Raji (cell line): ENCODE results near the gene FAN1.

Experiments used
- POLR2A ChIP-seq: IDR thresholded peaks from 2 replicates; pipeline ENCODE4 v1.6.1; 2011; ENCODE audit warnings: low read depth, low read length, control low read depth; ENCODE audit not compliant: insufficient read depth

Gene FAN1

DNA sequence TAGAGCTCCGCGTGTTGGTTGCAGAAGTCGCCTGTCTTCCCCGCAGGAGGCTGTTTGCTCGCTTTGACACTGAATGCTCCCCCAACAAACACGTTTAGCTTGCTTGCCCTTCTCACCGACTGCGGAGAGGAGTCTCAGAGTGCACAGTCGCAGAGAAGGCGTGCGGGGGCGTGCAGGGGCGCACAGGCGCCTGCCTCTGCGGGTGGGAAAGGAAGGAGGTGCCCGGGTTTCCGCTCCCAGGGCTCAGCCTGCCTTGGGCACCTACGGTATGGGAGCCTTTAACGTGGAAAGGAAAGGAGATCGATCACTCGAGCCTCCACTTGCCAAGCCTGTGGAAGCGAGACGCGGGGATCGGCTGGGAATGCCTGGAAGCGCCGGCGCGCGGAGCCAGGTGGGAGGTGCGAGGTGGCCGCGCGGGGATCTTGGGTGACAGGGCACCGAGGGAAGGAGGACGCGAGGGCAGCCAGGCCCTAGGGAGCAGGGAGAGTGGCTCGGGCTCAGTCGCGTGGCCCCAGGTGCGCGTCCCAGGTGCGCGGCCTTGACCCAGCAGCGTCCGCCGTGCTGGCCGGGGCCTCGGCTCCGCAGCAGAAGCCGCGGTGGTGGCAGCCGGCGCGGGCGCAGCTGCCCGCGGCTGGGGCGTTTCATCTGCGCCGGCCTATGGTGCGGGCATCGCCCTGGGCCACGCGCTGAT lies at the start of gene FAN1:
FAN1 (plus strand) TSS at position 419 of the 691 bp plus-strand sequence. CDS start 749 bp downstream, outside the sequence.
- no peak for TF ChIP-seq POLR2A

DNA sequence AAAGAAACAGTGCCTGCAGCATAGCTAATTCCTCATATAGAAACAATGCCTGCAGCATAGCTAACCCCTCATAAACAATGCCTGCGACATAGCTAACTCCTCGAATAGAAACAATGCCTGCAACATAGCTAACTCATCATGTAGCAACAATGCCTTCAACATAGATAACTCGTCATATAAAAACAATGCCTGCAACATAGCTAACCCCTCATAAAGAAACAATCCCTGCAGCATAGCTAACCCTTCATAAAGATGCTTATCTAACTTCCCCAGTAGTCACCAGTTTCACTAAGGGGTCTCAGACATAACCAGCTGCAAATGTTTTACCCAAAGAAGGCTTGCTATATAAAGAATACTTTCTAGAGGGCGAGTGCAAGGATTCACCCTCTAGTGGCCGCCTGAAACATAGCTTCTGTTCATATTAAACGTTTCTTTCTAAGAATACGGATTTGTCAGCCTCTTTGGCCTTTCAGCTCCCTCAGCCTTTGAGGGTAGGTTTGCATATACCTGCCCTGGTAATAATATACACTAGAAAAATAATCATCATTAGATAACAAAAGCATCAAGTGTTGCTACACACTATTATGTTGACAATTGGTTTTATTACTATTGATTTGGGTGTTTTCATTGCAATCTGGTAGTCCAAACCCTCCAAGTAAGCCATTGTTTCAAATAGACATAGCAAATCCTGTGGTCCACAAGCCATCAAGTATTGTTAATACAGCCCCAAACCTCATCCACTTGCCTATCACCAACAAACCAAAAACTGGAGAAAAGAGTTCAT lies 44.4 kb upstream of the FAN1 start:
- TF ChIP-seq POLR2A, result no peak

DNA sequence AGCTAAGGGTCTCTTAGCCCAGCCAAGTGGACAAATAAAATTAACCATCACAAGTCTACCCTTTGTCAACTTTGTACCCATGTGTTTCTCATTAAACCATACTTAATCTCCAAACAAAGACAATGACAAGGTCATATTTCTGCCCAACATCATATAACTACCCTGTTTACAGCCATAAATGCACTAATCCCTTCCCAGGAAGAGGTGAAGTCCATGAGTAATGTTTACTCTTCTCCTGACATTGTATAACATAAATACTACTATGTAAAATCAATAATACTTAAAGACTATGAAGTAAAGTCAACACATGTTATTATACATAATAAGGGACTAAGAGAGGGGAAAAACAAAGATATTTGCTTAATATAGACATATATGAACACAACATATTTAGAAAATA lies 38.5 kb upstream of the FAN1 start:
- TF ChIP-seq POLR2A, result no peak

DNA sequence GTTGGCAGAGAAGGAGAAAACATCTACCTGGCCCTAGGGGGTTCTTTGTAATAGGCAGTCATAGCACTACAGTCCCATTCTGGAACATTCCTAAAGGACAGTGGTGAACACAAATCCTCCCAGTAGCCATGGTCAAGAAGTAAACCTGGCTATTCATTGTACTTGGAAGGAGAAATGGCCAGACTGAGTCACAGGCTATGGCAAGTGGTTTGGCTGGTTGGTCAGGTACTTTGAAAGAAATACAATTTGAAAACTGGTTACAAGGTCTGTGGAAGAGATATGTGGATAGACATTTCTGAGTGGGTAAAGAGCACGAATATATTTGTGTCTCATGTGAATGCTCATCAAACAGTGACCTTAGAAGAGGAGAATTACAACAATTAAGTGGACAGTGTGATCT lies 33.0 kb upstream of the FAN1 start:
- TF ChIP-seq POLR2A, result no peak

DNA sequence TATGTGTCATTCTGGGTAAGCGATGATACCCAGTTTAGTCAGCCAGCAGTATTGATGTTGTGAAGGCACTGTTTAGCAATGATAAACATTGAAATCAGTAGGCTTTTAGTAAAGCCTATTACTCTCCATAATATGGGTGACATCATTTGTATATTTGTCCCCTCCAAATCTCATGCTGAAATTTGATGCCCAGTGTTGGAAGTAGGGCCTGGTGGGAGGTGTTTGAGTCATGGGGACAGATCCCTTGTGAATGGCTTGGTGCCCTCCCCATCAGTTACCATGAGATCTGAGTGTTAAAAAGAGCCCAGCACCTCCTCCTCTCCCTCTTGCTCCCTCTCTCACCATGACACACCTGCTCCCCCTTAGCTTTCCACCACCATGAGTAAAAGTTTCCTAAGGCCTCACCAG lies 31.4 kb upstream of the FAN1 start:
- no peak for TF ChIP-seq POLR2A

DNA sequence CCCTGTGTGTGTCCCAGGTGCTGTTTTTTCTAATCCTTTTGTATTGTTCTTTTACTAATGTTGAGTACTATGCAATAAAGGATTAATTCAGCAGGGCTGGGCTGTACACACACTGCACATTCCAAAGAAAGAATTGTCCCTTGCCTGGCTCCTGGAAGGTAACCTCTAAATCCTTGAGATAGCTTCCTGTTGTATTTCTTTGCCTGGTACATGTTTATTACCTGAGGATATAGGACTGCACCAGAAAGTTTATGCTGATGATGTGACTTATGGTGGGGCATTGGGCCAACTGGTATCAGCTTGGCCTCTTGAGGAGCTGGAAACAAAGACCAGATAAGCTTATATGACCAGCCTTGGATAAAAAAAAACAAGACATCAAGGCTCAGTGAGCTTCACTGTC lies 26.6 kb upstream of the FAN1 start:
- TF ChIP-seq POLR2A, result no peak

DNA sequence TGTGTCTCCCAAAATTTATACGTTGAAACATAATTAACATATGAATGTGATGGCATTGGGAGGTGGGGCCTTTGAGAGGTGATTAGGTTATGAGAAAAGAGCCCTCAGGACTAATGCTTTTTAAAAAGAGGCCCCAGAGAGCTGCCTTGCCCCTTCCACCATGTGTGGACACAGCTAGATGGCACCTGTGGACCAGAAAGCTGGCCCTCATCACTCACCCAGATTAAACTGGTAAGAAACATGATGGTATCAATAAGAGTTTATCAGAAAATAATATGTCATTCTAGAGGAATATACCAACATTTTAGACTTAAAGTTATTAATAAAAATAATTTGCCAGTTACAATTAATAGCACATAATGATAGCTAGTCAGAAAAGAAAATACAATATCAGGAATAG lies 25.2 kb upstream of the FAN1 start:
- TF ChIP-seq POLR2A, result no peak

DNA sequence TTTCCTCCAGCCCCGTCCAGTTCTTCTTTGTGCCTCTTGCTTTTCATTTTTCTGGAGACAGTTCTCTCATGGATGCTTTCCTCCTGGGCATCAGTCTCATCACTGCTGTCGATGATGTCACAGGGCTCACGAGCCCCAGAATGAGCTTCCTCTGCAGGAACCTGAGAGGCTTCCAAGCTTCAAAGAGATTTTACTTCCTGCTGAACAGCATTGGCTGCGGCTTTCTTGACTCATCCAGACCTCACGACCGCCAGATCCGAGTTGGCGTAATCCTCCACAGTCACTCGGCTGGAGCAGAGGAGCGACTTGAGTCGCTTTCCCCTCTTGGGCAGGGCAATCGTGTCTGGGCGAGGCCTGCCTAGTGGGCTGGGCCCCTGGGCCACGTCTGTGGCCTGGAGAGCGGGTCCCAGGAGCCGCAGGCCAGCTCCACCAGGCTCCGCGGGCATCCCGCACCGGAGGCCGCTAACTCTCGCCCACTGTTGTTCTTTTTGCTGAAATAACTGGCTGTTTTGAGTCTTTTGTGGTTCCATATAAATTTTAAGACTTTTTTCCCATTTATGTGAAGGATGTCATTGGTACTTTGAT lies 20.8 kb upstream of the FAN1 start:
- no peak for TF ChIP-seq POLR2A

DNA sequence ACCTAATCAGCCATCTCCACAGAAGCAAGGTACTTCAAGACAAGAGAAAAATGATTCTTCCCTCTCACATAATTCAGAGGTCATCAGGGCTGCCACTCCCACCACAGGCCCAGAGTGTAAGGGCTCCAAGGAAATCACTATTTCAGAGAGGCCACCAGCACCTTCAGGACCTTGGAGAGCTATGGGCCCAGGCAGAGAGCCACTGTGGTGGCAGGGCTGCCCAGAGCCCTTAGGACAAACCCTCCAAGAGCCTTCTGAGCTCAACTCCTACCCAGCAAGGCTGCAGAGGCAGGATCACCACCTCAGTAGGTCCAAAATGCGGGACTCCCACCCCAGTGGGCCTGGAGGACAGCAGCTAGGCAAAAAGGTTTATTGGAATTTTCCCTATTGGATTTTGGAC lies 17.9 kb upstream of the FAN1 start:
- no peak for TF ChIP-seq POLR2A

DNA sequence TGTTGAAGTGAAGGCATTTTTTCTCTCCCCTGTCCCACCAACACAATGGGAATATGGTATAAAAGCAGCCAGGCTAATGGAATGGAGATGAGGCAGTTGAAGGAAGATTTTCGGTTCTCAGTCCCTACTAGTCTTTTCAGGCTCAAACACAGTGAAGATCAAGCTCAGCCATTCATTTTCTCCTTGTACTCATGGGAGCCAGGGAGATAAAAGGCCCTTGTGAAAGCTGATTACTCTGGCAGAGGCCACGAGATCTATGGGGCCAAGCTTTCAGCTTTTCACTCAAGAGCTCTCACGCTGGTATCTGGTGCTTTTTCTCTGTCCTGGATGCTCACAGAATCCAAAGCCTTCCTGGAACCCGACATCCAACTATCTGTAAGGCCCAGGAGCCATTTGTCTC lies 14.5 kb upstream of the FAN1 start:
- no peak for TF ChIP-seq POLR2A

DNA sequence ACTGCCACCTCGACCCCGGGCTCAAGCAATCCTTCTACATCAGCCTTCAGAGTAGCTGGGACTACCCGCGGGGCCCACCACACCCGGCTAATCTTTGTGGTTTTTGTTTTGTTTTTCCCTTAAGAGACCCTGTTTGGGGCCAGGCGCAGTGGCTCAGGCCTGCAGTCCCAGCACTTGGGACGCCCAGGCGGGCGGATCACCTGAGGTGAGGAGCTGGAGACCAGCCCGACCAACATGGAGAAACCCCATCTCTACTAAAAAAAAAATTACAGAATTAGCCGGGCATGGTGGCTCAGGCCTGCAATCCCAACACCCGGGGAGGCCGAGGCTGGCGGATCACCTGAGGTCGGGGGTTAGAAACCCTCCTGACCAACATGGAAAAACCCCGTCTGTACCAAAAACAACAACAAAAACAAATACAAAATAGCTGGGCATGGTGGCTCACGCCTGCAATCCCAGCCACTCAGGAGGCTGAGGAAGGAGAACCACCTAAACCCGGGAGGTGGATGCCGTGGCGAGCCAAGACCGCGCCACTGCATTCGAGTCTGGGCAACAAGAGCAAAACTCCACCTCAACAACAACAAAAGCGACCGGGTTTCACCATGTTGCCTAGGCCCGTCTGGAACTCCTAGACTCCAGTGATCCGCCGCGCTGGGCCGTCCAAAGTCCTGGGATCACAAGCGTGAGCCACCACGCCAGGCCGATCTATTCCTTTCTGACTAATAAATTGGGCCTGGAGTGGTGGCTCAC lies 8.1 kb upstream of the FAN1 start:
- no peak for TF ChIP-seq POLR2A

DNA sequence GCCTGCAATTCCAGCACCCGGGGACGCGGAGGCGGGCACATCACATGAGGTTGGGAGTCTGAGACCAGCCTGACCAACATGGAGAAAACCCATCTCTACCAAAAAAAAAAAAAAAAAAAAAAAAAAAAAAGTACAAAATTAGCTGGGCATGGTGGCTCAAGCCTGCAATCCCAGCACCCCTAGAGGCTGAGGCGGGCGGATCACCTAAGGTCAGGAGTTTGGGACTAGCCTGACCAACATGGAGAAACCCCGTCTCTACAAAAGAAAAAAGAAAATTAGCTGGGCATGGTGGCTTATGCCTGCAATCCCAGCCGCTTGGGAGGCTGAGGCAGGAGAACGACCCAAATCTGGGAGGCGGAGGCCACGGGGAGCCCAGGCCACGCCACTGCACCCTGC lies 7.5 kb upstream of the FAN1 start:
- TF ChIP-seq POLR2A, result no peak

DNA sequence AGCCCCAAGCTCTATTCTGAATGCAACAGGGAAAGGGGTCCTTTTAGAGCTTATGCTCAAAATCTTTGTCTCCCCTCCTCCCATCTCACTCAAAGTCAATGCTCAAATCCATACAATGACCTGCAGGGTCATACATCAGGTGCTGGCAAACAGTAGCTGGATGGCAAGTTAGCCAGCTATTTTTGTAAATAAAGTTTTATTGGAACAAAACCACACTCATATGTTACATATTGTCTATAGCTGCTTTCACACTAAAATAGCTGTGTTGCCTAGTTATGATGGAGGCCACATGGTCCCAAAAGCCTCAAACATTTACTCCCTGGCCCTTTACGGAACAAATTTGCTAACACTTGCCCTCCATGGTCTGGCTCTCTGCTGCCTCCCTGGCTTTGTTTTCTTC lies 1.8 kb upstream of the FAN1 start:
- no peak for TF ChIP-seq POLR2A

DNA sequence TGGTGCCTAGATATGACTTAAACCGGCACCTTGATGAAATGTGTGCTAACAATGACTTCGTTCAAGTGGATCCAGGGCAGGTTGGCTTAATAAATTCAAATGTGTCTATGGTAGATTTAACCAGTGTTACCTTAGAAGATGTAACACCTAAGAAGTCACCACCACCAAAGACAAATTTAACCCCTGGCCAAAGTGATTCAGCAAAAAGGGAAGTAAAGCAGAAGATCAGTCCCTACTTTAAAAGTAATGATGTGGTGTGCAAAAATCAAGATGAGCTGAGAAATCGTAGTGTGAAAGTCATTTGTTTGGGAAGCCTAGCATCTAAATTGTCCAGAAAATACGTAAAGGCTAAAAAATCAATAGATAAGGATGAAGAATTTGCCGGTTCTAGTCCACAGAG lies 1.1 kb downstream of the FAN1 start:
- no peak for TF ChIP-seq POLR2A

DNA sequence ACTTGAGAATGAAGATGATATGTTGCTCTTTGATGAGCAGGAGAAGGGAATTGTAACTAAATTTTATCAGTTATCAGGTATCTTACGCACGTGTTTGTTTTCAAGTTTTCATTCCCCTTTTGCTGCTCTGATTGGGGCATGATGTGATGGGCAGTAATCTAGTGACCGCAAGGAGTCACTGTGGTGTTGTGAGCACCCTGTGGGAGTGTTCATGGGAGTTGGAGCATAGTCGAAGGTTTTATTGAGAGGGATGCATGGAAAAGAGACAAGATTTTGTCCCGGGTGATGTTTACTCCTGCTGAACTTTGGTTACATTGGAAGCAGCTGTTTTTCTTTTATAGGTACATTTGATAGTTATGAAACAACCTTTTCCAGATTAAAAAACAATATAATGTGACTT lies 2.1 kb downstream of the FAN1 start:
- no peak for TF ChIP-seq POLR2A
